GM21786 (cell line): Measurements from ENCODE around the gene FAM20C.

Source experiments
- ATAC-seq: cut with Tn5 transposase; IDR thresholded peaks from one replicate; pipeline ENCODE4 v1.9.1; 2021; ENCODE audit not compliant: unreplicated experiment

The FAM20C gene

GRCh38 chr7:266851-267840, 74.8 kb downstream of the FAM20C start:
- no peak for ATAC-seq

- no peak for ATAC-seq
Measured at GRCh38 chr7:268991-269390, 76.6 kb downstream of the FAM20C start.

GRCh38 chr7:269721-270120, 77.3 kb downstream of the FAM20C start:
- no peak for ATAC-seq

- ATAC-seq: no peak
Measured at GRCh38 chr7:270351-270983, 78.1 kb downstream of the FAM20C start.

- no peak for ATAC-seq
Measured at GRCh38 chr7:271266-272107, 79.1 kb downstream of the FAM20C start.

GRCh38 chr7:272108-272615, 79.8 kb downstream of the FAM20C start:
- no peak for ATAC-seq

GRCh38 chr7:272631-273030, 80.3 kb downstream of the FAM20C start:
- no peak for ATAC-seq

- ATAC-seq: no peak
Measured at GRCh38 chr7:273327-273726, 81.0 kb downstream of the FAM20C start.

- no peak for ATAC-seq
Measured at GRCh38 chr7:274266-274665, 81.9 kb downstream of the FAM20C start.

- no peak for ATAC-seq
Measured at GRCh38 chr7:276230-276835, 84.0 kb downstream of the FAM20C start.

- no peak for ATAC-seq
Measured at GRCh38 chr7:277228-277627, 84.9 kb downstream of the FAM20C start.

GRCh38 chr7:278081-278480, 85.7 kb downstream of the FAM20C start:
- ATAC-seq: no peak

- no peak for ATAC-seq
Measured at GRCh38 chr7:279821-280220, 87.5 kb downstream of the FAM20C start.

- ATAC-seq: no peak
Measured at GRCh38 chr7:280461-280860, 88.1 kb downstream of the FAM20C start.

- ATAC-seq: no peak
Measured at GRCh38 chr7:281637-282036, 89.3 kb downstream of the FAM20C start.

- no peak for ATAC-seq
Measured at GRCh38 chr7:282621-283020, 90.2 kb downstream of the FAM20C start.

- no peak for ATAC-seq
Measured at GRCh38 chr7:284762-285722, 92.7 kb downstream of the FAM20C start.

- ATAC-seq: no peak
Measured at GRCh38 chr7:285731-286130, 93.4 kb downstream of the FAM20C start.

- ATAC-seq: no peak
Measured at GRCh38 chr7:286266-286665, 93.9 kb downstream of the FAM20C start.

GRCh38 chr7:288671-289101, 96.3 kb downstream of the FAM20C start:
- ATAC-seq: no peak
